ENCODE data around the gene GART. TPM values are rescaled to one million over a fixed set of nuclear protein-coding genes. Genes with fewer than 3 reads are reported as not detected.
A peak's percentile ranks its signal among the peaks of the same experiment; 100 is the strongest.
"Not testable (repeated sequence)": the region's sequence is repeated elsewhere in the genome, so short reads cannot be mapped to it uniquely, and the experiment has no call there.

GART gene
- polyA plus RNA-seq, 1 donor = 62.2 TPM

DNA sequence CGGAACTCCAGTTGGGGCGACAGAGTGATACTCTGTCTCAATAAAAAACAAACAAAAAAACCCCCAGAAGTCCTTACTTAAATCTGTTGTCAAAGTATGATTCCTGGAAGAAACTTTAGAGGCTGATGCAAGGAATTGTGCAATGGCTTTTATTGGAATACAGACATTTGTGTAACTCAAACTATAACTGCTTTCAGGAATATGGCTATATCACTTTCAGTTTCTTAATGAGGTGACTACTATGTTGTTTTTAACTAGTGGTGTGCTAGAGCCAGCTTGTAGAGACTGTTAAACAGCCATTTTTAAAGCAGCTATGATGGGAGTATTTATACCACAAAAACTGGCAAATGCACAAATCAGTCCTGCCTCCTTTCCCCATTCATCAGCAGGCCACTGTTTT, 27.7 kb downstream of the GART start:
- no CpG with 5 or more reads among the region's 2 CpGs for WGBS (ENCODE audit: insufficient coverage, low lambda C conversion rate)
- no peaks in the 10 kb centered on the region for H3K9me3 ChIP-seq (ENCODE audit: control insufficient read depth, low read depth, low read length)
- no peak overlapping the region for H3K4me3 ChIP-seq (ENCODE audit: low read length)
- no peaks in the 10 kb centered on the region for H3K27me3 ChIP-seq (ENCODE audit: control insufficient read depth, insufficient read depth, low read length)
- peaks cover 72% of the 10 kb centered on the region for H3K36me3 ChIP-seq (ENCODE audit: control insufficient read depth, insufficient read depth, low read length)
- H3K4me1 ChIP-seq (ENCODE audit: control insufficient read depth, insufficient read depth, low read length) = no peaks in the 10 kb centered on the region
- no peak overlapping the region for H3K27ac ChIP-seq (ENCODE audit: low read length)
- DNase-seq = peak in 1 of 2 donors; percentile 14

DNA sequence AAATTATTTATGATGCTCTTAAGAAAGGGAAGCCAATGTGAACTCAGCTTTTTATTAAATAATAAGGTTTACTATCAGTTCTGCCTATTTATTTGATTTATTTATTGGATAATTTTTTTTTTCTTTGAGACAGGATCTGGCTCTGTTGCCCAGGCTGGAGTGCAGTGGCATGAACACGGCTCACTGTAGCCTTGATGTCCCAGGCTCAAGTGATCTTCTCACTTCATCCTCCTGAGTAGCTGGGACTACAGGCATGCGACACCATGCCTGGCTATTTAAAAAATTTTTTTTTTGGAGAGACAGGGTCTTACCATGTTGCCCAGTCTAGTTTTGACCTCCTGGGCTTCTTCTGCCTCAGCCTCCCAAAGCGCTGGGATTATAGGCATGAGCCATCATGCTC, 29.4 kb downstream of the GART start:
- 80% methylated on average over 1 of the region's 3 CpGs for WGBS (ENCODE audit: insufficient coverage, low lambda C conversion rate)
- DNase-seq = no peak
- H3K27ac ChIP-seq (ENCODE audit: low read length) = no peak overlapping the region
- no peaks in the 10 kb centered on the region for H3K27me3 ChIP-seq (ENCODE audit: control insufficient read depth, insufficient read depth, low read length)
- H3K4me1 ChIP-seq (ENCODE audit: control insufficient read depth, insufficient read depth, low read length) = no peaks in the 10 kb centered on the region
- H3K36me3 ChIP-seq (ENCODE audit: control insufficient read depth, insufficient read depth, low read length) = peaks cover 71% of the 10 kb centered on the region
- no peaks in the 10 kb centered on the region for H3K9me3 ChIP-seq (ENCODE audit: control insufficient read depth, low read depth, low read length)
- H3K4me3 ChIP-seq (ENCODE audit: low read length) = no peak overlapping the region

DNA sequence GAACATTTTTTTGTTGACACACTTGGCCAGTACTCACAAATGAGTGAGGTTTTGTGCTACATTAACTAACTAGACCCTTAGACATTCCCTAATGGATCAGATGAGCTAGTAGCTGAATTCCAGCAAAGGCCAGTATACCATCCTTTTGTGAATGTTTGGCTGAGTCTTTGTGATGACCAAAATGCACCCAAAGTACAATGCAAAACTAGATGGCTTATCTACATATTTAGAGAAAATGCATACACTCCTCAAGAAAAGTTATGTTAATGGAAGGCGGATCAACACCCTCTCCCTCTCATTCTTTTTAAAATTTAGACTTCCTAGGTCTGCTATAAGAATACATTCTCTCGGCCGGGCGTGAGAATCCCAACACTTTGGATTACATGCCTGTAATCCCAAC, 30.3 kb downstream of the GART start:
- Histone ChIP-seq H3K27me3 (ENCODE audit: control insufficient read depth, insufficient read depth, low read length) (no peaks in the 10 kb centered on the region), H3K36me3 (ENCODE audit: control insufficient read depth, insufficient read depth, low read length) (peaks cover 68% of the 10 kb centered on the region), H3K4me3 (ENCODE audit: low read length) (no peak overlapping the region), H3K9me3 (ENCODE audit: control insufficient read depth, low read depth, low read length) (no peaks in the 10 kb centered on the region), H3K27ac (ENCODE audit: low read length) (no peak overlapping the region), H3K4me1 (ENCODE audit: control insufficient read depth, insufficient read depth, low read length) (no peaks in the 10 kb centered on the region)
- DNase-seq = no peak
- WGBS (ENCODE audit: insufficient coverage, low lambda C conversion rate) = no CpG with 5 or more reads among the region's 4 CpGs

DNA sequence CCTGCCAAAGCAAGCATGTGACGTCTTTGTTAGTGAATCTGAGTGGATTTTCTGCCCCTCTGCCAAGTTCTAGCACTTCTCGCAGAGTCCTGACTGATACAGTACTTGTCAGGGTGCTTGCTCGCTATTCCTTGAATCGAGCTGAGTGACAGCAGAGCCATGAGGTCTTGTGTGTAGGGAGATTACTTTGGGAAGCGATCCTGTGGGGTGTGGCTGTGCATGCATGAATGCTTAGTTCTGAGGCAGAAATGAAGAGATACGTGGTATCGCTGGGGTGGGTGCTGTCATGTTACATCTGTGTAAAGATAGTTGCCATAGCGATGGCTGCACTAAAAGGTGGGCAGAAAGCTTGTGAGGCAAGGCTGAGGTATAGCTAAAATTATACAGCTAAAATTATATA, 31.1 kb downstream of the GART start:
- Histone ChIP-seq H3K4me1 (ENCODE audit: control insufficient read depth, insufficient read depth, low read length) (no peaks in the 10 kb centered on the region), H3K9me3 (ENCODE audit: control insufficient read depth, low read depth, low read length) (no peaks in the 10 kb centered on the region), H3K27ac (ENCODE audit: low read length) (no peak overlapping the region), H3K4me3 (ENCODE audit: low read length) (no peak overlapping the region), H3K36me3 (ENCODE audit: control insufficient read depth, insufficient read depth, low read length) (peaks cover 65% of the 10 kb centered on the region), H3K27me3 (ENCODE audit: control insufficient read depth, insufficient read depth, low read length) (no peaks in the 10 kb centered on the region)
- no CpG with 5 or more reads among the region's 8 CpGs for WGBS (ENCODE audit: insufficient coverage, low lambda C conversion rate)
- peak in 1 of 2 donors; percentile 9 for DNase-seq

DNA sequence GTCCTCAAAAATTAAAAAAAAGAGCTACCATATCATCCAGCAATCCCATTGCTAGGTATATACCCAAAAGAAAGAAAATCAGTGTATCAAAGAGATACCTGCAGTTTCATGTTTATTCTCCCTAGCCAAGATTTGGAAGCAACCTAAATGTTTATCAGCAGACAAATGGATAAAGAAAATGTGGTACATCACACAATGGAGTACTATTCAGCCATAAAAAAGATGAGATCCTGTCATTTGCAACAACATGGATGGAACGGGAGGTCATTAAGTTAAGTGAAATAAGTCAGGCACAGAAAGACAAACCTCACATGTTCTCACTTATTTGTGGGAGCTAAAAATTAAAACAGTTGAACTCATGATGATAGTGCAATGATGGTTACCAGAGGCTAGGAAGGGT, 34.9 kb downstream of the GART start:
- H3K27me3 ChIP-seq (ENCODE audit: control insufficient read depth, insufficient read depth, low read length); H3K9me3 ChIP-seq (ENCODE audit: control insufficient read depth, low read depth, low read length); H3K4me1 ChIP-seq (ENCODE audit: control insufficient read depth, insufficient read depth, low read length); H3K4me3 ChIP-seq (ENCODE audit: low read length); H3K27ac ChIP-seq (ENCODE audit: low read length); DNase-seq: not testable (repeated sequence)
- WGBS (ENCODE audit: insufficient coverage, low lambda C conversion rate) = no CpG with 5 or more reads among the region's 1 CpG
- H3K36me3 ChIP-seq (ENCODE audit: control insufficient read depth, insufficient read depth, low read length) = peaks cover 54% of the 10 kb centered on the region

DNA sequence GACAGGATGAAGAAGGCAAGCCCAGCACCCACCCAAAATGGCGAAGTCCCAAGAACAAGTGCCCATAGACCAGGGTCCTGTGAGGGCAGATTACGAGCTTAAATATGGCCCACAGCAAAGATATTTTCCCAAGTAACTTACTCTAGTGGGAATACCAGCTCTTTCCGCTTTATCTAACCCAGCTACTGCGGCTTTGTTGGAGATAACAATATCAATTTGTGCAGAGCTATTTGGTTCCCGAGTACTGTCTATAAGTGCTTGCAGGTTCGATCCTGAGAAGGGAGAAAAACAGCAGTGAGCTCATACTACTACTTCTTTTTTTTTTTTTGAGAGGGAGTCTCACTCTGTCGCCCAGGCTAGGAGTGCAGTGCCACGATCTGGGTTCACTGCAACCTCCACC, 36.1 kb downstream of the GART start:
- H3K27me3 ChIP-seq (ENCODE audit: control insufficient read depth, insufficient read depth, low read length) = no peaks in the 10 kb centered on the region
- peaks cover 42% of the 10 kb centered on the region for H3K36me3 ChIP-seq (ENCODE audit: control insufficient read depth, insufficient read depth, low read length)
- no peaks in the 10 kb centered on the region for H3K9me3 ChIP-seq (ENCODE audit: control insufficient read depth, low read depth, low read length)
- no CpG with 5 or more reads among the region's 8 CpGs for WGBS (ENCODE audit: insufficient coverage, low lambda C conversion rate)
- H3K4me3 ChIP-seq (ENCODE audit: low read length) = no peak overlapping the region
- no peaks in the 10 kb centered on the region for H3K4me1 ChIP-seq (ENCODE audit: control insufficient read depth, insufficient read depth, low read length)
- no peak overlapping the region for H3K27ac ChIP-seq (ENCODE audit: low read length)
- no peak for DNase-seq

DNA sequence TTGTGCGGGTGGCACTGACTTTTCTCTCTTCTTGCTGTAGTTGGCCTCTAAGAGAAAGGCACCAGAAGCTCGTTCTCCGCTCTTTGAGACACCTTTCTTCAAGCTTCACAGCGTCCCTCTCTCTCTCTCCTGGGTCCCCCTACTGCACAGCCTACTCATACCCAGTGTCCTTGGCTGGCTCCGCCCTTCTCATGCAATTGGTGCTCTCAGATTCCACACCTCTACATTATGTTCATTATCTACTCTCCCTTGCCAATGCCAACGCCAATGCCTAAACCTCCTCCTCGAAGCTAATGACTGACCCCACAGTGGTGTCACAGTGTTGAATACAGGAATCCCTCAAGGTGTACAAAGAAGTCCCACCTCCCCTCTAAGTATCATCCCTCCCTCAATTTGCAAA, 45.6 kb downstream of the GART start:
- H3K4me1 ChIP-seq (ENCODE audit: control insufficient read depth, insufficient read depth, low read length) = no peaks in the 10 kb centered on the region
- no peak for DNase-seq
- no peaks in the 10 kb centered on the region for H3K27me3 ChIP-seq (ENCODE audit: control insufficient read depth, insufficient read depth, low read length)
- no peak overlapping the region for H3K4me3 ChIP-seq (ENCODE audit: low read length)
- no CpG with 5 or more reads among the region's 7 CpGs for WGBS (ENCODE audit: insufficient coverage, low lambda C conversion rate)
- H3K9me3 ChIP-seq (ENCODE audit: control insufficient read depth, low read depth, low read length) = no peaks in the 10 kb centered on the region
- no peaks in the 10 kb centered on the region for H3K36me3 ChIP-seq (ENCODE audit: control insufficient read depth, insufficient read depth, low read length)
- H3K27ac ChIP-seq (ENCODE audit: low read length) = no peak overlapping the region

DNA sequence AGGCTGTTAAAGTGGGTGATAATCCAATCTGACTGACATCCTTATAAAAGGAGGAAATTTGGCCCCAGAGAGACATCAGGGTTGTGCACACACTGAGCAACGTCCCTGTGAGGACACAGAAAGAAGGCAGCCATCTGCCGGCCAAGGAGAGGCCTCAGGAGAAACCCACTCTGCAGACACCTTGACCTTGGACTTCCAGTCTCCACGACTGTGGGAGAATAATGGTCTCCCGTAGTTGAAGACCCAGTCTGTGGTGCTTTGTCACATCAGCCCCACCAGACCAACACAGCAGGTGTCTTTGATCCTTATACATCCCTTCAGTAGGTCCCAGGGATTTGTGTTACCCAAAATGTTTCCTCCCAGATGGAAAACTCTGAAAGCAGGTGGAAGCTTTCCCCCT, 46.2 kb downstream of the GART start:
- Histone ChIP-seq H3K36me3 (ENCODE audit: control insufficient read depth, insufficient read depth, low read length) (no peaks in the 10 kb centered on the region), H3K4me1 (ENCODE audit: control insufficient read depth, insufficient read depth, low read length) (no peaks in the 10 kb centered on the region), H3K9me3 (ENCODE audit: control insufficient read depth, low read depth, low read length) (no peaks in the 10 kb centered on the region), H3K27me3 (ENCODE audit: control insufficient read depth, insufficient read depth, low read length) (no peaks in the 10 kb centered on the region), H3K4me3 (ENCODE audit: low read length) (no peak overlapping the region), H3K27ac (ENCODE audit: low read length) (no peak overlapping the region)
- DNase-seq = no peak
- no CpG with 5 or more reads among the region's 4 CpGs for WGBS (ENCODE audit: insufficient coverage, low lambda C conversion rate)

DNA sequence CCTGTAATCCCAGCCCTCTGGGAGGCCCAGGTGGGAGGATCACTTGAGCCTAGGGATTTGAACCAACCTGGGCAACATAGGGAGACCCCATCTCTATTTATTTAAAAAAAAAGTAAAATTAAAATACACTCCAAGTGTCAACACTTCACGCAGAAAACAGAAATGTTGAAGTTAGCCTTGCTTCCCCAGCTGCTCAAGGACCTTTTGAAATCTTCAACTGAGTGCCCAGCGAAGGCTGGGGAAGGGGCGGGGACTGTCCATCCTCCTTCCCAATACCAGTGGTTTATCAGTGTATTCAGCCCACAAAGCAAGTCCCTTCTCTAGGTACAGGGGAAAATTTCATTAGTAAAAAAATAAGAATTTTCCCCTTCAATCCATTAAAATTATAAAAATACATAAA, 48.2 kb downstream of the GART start:
- WGBS (ENCODE audit: insufficient coverage, low lambda C conversion rate) = no CpG with 5 or more reads among the region's 3 CpGs
- no peaks in the 10 kb centered on the region for H3K4me1 ChIP-seq (ENCODE audit: control insufficient read depth, insufficient read depth, low read length)
- H3K4me3 ChIP-seq (ENCODE audit: low read length) = no peak overlapping the region
- H3K9me3 ChIP-seq (ENCODE audit: control insufficient read depth, low read depth, low read length) = no peaks in the 10 kb centered on the region
- no peak for DNase-seq
- H3K27ac ChIP-seq (ENCODE audit: low read length) = no peak overlapping the region
- no peaks in the 10 kb centered on the region for H3K27me3 ChIP-seq (ENCODE audit: control insufficient read depth, insufficient read depth, low read length)
- no peaks in the 10 kb centered on the region for H3K36me3 ChIP-seq (ENCODE audit: control insufficient read depth, insufficient read depth, low read length)

DNA sequence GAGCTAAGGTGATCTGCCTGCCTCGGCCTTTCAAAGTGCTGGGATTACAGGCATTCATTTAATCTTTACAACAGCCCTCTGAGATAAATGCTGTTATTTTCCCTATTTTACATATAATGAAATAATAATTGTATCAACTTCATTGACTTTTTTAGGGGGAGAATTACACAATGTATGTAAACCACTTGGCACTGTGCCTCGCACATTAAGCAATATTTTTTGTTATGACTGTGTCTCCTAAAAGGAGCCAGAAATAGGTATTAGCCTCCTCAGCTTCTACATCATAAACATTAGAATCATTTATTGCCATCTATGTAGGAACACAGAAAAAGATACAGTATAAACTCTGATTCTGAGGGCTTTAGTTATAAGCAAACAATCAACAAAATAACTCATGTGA, 49.3 kb downstream of the GART start:
- Histone ChIP-seq H3K27ac (ENCODE audit: low read length) (no peak overlapping the region), H3K4me3 (ENCODE audit: low read length) (no peak overlapping the region), H3K27me3 (ENCODE audit: control insufficient read depth, insufficient read depth, low read length) (no peaks in the 10 kb centered on the region), H3K9me3 (ENCODE audit: control insufficient read depth, low read depth, low read length) (no peaks in the 10 kb centered on the region), H3K36me3 (ENCODE audit: control insufficient read depth, insufficient read depth, low read length) (no peaks in the 10 kb centered on the region), H3K4me1 (ENCODE audit: control insufficient read depth, insufficient read depth, low read length) (no peaks in the 10 kb centered on the region)
- no CpG with 5 or more reads among the region's 2 CpGs for WGBS (ENCODE audit: insufficient coverage, low lambda C conversion rate)
- DNase-seq = no peak

DNA sequence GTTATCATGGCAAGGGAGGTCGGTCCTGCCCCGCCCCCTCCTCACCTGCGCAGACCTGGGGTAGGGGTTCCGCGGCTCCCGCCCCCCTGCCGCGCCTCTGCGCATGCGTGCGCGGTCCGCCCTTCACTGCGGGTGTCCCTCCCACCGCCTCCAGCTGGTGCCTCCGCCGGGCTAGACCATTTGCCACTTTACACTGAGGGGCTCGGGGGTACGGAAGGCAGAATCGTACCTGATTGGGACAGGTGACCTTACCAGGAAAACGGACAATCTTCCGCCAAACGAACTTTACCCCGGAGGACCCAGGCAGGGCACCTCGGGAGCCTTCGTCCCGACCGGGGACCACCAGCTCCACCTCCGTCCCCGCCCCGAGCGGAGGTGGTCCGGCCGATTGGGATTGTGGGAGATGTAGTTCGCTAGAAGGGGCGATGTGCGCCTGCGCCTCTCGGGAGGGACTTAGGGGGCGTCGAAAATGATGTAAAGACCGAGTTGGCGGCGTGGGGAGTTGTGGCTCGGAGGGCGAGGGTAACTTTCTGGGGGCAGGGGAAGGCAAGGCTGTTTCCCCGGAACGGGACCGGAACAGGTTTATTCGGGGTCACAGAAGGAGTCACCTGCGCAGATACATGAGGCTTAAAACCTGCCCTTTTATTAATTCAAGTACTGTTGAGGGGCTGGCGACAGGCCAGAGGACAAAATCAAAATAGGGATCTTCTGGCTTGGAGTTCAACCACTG, 50.4 kb downstream of the GART start, which contains the start of gene DNAJC28:
DNAJC28 (minus strand) TSS at position 344 of the 730 bp plus-strand sequence. CDS start 2,323 bp downstream, outside the sequence.
- Histone ChIP-seq H3K36me3 (ENCODE audit: control insufficient read depth, insufficient read depth, low read length) (no peaks in the 10 kb centered on the region), H3K4me3 (ENCODE audit: low read length) (peak within 1 kb of the TSS; percentile 73), H3K4me1 (ENCODE audit: control insufficient read depth, insufficient read depth, low read length) (no peaks in the 10 kb centered on the region), H3K27me3 (ENCODE audit: control insufficient read depth, insufficient read depth, low read length) (no peaks in the 10 kb centered on the region), H3K27ac (ENCODE audit: low read length) (peak within 1 kb of the TSS; percentile 60), H3K9me3 (ENCODE audit: control insufficient read depth, low read depth, low read length) (no peaks in the 10 kb centered on the region)
- peak; percentile 91 to 95 for DNase-seq
- WGBS (ENCODE audit: insufficient coverage, low lambda C conversion rate) = 0% methylated on average over 1 of the region's 52 CpGs
